HepG2 (cell line): ENCODE data around the gene VWCE. TPM values are rescaled to one million over a fixed set of nuclear protein-coding genes. Genes with fewer than 3 reads are reported as not detected.

Experiments
- FOXK1 ChIP-seq: sonication (generic); formaldehyde crosslinking; IDR thresholded peaks from 2 replicates; pipeline ENCODE4 v1.4.0; 2020; ENCODE audit warnings: low read depth, missing genetic modification reagents, borderline replicate concordance
- NFKBIZ ChIP-seq: IDR thresholded peaks from 2 replicates; pipeline ENCODE4 v1.6.1; 2018; ENCODE audit warnings: missing genetic modification reagents, missing compliant biosample characterization
- POLR2AphosphoS5 ChIP-seq: IDR thresholded peaks from 2 replicates; pipeline ENCODE4 v1.6.1; 2012; ENCODE audit warnings: low read depth, low read length
- SP4 ChIP-seq: sonication (generic); formaldehyde crosslinking; IDR thresholded peaks from 2 replicates; pipeline ENCODE4 v1.8.1; 2023; ENCODE audit warnings: mild to moderate bottlenecking, missing genetic modification reagents
- SRY ChIP-seq: sonication (generic); formaldehyde crosslinking; IDR thresholded peaks from 2 replicates; pipeline ENCODE4 v1.8.0; 2022; ENCODE audit warnings: mild to moderate bottlenecking, missing genetic modification reagents
- ZNF121 ChIP-seq: sonication (generic); formaldehyde crosslinking; IDR thresholded peaks from 2 replicates; pipeline ENCODE4 v1.5.0; 2020; ENCODE audit warnings: mild to moderate bottlenecking, missing genetic modification reagents
- ZNF180 ChIP-seq: sonication (generic); formaldehyde crosslinking; IDR thresholded peaks from 2 replicates; pipeline ENCODE4 v1.4.0; 2020; ENCODE audit warnings: low read depth, missing genetic modification reagents, borderline replicate concordance
- ZNF281 ChIP-seq: sonication (generic); formaldehyde crosslinking; IDR thresholded peaks from 2 replicates; pipeline ENCODE4 v1.4.0; 2020; ENCODE audit warnings: missing genetic modification reagents, borderline replicate concordance
- ZNF513 ChIP-seq: sonication (generic); formaldehyde crosslinking; conservative IDR thresholded peaks from 2 replicates; pipeline ENCODE4 v1.5.0; 2020; ENCODE audit warnings: missing genetic modification reagents
- ZNF652 ChIP-seq: IDR thresholded peaks from 2 replicates; pipeline ENCODE4 v1.6.1; 2016; ENCODE audit warnings: low read depth, borderline replicate concordance
- ZNF670 ChIP-seq: sonication (generic); formaldehyde crosslinking; IDR thresholded peaks from 2 replicates; pipeline ENCODE4 v1.8.0; 2022; ENCODE audit warnings: mild to moderate bottlenecking, missing genetic modification reagents, borderline replicate concordance
- ZNF883 ChIP-seq: sonication (generic); formaldehyde crosslinking; IDR thresholded peaks from 2 replicates; pipeline ENCODE4 v1.5.1; 2020; ENCODE audit warnings: mild to moderate bottlenecking, missing genetic modification reagents; ENCODE audit errors: not compliant biosample characterization
- ZSCAN22 ChIP-seq: sonication (generic); formaldehyde crosslinking; IDR thresholded peaks from 2 replicates; pipeline ENCODE4 v1.4.0; 2020; ENCODE audit warnings: mild to moderate bottlenecking, missing genetic modification reagents
- polyA plus RNA-seq, 8 experiments: library from polyadenylated mRNA; depleted of rRNA in 3 of 8; stranded (reverse) in 7 of 8; unstranded in 1 of 8; fragments of >200 nt; fragmentation: Illumina TruSeq in 4 of 8; extraction: Trizol in 4 of 8; gene quantifications; 2 replicates each; pipeline versions ENCODE4 v1.2.1 to v1.2.3, GENCODE V29; 2011 to 2016; ENCODE audit warnings: low read depth in 4 of 8, missing spikeins in 1 of 8, mixed read lengths in 1 of 8; ENCODE audit not compliant: insufficient read depth in 1 of 8
- total RNA-seq, 5 experiments: library from RNA; depleted of rRNA; stranded (reverse); fragments of >200 nt; fragmentation: Illumina TruSeq; extraction: Trizol; gene quantifications; 2 replicates each; pipeline ENCODE4 v1.2.3, GENCODE V29; 2016; ENCODE audit warnings: low read depth in 1 of 5
- TF ChIP-seq, protein P1 (sequence below): sonication (generic); formaldehyde crosslinking; IDR thresholded peaks from 2 replicates; pipeline ENCODE4 v1.9.0; 2021; ENCODE audit warnings: missing genetic modification reagents, borderline replicate concordance
- TF ChIP-seq, protein P2 (sequence below): sonication (generic); formaldehyde crosslinking; IDR thresholded peaks from 2 replicates; pipeline ENCODE4 v1.4.0; 2020; ENCODE audit warnings: missing genetic modification reagents

VWCE gene
- total and polyA plus RNA-seq, 2 of the 13 experiments (the other 11 are each of a cell fraction or from before 2014, with no cell fraction given), result 27.6 to 58.3 TPM

GRCh38 chr11:61294717-61295595 lies at the start of gene VWCE (continued):
- no peak for TF ChIP-seq ZNF180 (CRISPR knock-in tag)
- no peak for TF ChIP-seq SP4 (CRISPR knock-in tag)
- TF ChIP-seq ZNF281 (CRISPR knock-in tag), result 0 out of 2 replicates have a peak, but pooled peaks have one; percentile 13
- TF ChIP-seq SRY (CRISPR knock-in tag), result 0 out of 2 replicates have a peak, but pooled peaks have one; percentile 37
- no peak for TF ChIP-seq ZNF652 (CRISPR knock-in tag)
- no peak for TF ChIP-seq ZNF883 (CRISPR knock-in tag)
- TF ChIP-seq NFKBIZ (CRISPR knock-in tag), result no peak; the same call in 1 of the 2 replicates
- TF ChIP-seq ZNF513 (CRISPR knock-in tag), result no peak
- TF ChIP-seq, protein P1, sequence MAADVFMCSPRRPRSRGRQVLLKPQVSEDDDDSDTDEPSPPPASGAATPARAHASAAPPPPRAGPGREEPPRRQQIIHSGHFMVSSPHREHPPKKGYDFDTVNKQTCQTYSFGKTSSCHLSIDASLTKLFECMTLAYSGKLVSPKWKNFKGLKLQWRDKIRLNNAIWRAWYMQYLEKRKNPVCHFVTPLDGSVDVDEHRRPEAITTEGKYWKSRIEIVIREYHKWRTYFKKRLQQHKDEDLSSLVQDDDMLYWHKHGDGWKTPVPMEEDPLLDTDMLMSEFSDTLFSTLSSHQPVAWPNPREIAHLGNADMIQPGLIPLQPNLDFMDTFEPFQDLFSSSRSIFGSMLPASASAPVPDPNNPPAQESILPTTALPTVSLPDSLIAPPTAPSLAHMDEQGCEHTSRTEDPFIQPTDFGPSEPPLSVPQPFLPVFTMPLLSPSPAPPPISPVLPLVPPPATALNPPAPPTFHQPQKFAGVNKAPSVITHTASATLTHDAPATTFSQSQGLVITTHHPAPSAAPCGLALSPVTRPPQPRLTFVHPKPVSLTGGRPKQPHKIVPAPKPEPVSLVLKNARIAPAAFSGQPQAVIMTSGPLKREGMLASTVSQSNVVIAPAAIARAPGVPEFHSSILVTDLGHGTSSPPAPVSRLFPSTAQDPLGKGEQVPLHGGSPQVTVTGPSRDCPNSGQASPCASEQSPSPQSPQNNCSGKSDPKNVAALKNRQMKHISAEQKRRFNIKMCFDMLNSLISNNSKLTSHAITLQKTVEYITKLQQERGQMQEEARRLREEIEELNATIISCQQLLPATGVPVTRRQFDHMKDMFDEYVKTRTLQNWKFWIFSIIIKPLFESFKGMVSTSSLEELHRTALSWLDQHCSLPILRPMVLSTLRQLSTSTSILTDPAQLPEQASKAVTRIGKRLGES, result no peak
- no peak; the same call in 1 of the 2 replicates for TF ChIP-seq ZNF670 (CRISPR knock-in tag)
- no peak for TF ChIP-seq ZNF121 (CRISPR knock-in tag)
- TF ChIP-seq ZSCAN22 (CRISPR knock-in tag), result no peak
- TF ChIP-seq, protein P2, sequence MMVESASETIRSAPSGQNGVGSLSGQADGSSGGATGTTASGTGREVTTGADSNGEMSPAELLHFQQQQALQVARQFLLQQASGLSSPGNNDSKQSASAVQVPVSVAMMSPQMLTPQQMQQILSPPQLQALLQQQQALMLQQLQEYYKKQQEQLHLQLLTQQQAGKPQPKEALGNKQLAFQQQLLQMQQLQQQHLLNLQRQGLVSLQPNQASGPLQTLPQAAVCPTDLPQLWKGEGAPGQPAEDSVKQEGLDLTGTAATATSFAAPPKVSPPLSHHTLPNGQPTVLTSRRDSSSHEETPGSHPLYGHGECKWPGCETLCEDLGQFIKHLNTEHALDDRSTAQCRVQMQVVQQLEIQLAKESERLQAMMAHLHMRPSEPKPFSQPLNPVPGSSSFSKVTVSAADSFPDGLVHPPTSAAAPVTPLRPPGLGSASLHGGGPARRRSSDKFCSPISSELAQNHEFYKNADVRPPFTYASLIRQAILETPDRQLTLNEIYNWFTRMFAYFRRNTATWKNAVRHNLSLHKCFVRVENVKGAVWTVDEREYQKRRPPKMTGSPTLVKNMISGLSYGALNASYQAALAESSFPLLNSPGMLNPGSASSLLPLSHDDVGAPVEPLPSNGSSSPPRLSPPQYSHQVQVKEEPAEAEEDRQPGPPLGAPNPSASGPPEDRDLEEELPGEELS (CRISPR knock-in tag), result peak; percentile 14; the same call in 1 of the 2 replicates
- TF ChIP-seq FOXK1 (CRISPR knock-in tag), result no peak
- TF ChIP-seq POLR2AphosphoS5, result peak; percentile 89
